NCI-H146 treated with DMSO at 0.1 percent for 48 hours (cell line): ENCODE results near the gene SDHB.

ENCODE experiments used
- DNase-seq: peaks from one replicate; lab custom pipeline; 2025; ENCODE audit not compliant: unreplicated experiment; lab: John Stamatoyannopoulos, UW

The SDHB gene

DNA sequence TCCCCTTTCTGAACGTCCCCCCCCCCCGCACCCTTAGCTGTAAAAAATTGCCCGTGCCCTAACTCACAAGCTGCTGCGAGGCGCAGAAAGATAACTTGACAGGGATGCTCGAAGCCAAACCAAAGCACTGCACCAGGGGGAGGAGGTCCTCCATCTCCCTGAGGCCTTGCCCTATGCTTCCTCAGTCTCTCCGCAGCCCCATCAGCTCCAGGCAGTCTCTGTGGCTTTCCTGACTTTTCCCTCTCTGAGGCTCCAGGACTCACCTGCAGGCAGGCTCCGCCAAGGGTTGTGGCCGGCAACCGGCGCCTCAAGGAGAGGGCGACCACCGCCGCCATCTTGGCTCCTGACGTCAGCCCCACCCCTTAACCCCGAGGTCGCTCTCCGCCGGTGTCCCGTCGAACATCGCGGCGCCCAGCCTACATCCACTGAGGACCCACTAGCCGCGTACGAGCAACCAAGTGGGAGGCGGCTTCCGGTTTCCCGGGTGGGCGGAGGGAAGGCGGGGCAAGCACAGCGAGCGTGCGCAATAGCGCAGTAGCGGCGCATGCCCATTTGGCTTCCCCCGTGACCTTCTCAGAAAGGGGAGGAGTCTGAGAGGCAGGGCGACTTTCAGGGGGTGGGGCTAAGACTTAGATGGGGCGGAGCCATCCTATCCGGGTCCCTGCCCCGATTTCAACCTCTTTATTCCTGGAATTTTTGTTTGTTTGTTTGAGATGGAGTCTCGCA lies at the start of gene SDHB:
Gene SDHB, minus strand, starts transcription at position 348 of the 726 bp plus-strand sequence. Its CDS starts 13 bp downstream, at position 335.
- peak; percentile 82 for DNase-seq

DNA sequence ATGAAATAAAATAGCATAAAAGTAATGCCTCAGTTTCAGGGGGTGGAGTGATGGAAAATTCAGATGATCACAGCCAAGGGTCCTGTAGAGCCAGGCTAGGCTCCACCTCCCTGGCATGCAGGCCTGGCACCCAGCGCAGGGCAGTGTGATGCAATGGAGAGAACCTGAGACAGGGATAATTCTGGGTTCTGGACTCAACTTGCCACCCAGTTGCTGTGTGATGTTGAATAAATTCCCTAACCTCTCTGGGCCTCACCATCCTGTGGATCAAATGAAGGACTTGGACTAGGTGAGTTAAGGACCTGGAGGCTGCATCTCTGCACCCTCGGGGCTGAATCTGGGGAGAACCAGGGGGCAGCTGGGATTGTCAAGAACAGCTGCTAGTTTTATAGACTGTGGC lies 48.4 kb upstream of the SDHB start:
- no peak for DNase-seq

DNA sequence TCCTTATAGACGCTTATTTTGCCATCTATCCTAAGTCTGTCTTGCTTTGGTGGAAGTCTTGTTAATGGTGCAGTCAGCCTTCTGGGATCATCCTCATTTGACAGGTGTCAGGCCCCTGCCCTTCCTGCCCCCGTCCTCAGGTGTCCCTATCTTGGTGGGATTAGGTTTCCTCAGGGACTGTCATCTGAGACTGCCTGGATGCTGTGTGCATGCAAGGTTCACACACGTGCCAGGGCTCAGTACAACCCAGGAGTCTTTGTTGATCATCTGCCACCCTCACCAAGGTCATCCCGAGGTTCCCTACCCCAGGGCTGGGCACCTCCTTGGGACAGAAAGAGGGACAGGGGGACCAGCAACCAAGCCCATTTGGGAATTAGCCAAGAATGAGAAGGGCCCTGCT lies 47.4 kb upstream of the SDHB start:
- no peak for DNase-seq

DNA sequence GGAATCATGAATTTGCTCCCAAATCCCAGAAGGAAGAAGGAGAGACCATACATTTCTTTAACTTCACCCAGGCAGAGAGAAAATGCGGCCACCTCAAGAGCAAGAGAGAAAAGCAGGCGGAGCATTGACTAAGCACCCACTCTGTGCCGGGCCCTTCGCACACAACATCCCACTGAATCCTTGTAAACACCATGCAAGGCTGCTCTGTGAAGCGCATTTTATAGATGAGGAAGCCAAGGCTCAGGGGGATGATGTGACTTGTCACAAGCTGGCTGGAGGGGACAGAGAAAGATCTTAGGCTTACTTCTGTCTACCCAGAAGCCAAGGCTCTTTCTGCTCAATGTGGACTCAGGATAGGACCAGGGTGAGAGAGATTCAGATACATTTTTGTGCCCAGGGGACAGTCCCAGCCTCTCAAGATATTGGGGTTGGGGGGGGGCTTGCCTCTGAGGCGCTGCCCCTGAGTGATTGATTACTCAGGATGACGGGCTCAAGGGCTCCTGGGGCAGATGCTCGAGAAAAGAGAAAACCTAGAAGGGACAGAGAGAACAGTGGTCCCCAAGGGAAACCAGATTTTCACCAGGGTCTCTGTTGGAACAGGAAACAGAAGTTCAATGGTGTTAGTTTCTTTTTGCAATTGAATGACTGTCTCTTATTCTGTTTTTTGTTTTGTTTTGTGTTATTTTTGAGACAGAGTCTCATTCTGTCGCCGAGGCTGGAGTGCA lies 45.9 kb upstream of the SDHB start:
- DNase-seq: no peak

DNA sequence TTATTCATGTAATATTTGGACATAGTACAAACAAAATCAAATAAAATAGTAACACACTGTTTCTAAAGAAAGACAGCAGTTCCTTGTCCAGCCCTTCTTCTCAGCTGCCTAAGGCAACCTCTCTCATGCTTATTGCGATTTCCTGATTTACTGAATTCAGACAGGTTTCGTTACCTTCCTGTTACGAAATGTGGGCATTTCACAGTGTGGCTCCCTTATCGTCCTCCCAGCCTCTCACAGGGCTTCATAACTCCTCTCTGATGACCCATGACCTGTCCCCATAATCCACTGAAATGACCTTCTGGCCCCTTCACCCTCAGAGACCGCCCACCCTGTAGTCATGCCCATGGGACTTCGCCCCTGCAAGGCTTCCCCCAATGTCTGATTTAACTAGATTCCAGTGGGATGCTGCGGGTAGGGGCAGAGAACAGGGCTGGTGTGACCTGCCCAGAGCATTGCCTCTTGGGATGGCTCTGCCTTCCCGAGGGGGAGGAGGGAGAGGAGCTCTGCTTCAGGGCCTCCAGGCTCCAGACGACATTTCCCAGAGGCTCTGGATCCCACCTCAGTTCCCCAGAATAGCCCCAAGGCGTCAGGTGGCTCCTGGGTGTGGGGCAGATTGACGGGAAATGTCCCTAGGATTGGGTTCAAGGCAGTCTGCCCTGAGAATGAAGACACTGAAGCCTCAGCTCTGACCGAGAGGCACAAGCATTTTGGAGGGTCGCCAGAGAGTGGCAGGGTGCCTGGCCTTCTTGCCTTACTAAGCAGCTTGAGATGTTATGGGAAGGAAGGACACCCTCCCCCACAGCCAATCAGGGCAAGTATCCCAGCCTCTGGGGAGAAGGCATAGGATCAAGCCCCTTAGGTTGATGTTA lies 44.9 kb upstream of the SDHB start:
- no peak for DNase-seq

DNA sequence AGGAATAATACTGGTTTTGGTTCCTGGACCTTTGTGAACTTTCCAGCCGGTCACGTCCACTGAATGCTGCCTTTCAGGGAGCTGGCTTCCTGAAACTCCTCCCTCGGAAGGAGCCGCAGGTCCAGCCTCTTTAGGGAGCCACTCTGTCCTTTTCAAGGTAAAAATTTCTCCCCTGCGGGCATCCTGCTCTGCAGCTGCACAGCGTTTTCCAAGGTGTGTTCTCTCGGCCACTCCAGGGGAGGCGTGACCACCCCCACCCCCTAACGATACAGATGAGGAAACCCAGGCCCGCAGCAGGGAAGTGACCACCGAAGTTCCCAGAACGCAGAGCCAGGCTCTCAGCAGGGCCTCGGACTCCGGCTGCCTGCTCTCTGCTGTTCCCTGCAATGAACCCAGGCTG lies 44.0 kb upstream of the SDHB start:
- DNase-seq: no peak

DNA sequence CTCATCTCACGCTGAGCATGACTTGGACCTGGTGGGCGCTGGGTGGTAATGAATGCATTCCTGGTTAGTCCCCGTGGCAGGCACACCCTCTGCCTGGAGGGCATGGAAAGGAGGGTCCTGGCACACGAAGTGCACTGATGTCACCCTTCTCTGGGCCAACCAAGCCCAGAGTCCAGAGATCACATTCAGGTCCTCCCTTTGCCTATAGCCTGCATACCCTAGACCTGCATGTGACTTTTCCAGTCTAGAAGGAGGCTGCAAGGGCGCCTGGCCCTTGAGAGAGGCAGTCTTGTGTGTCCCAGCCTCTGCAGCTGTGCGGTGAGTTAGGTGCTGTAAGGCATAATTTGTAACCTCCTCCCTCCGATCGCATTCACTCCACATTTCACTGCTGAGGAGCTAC lies 43.3 kb upstream of the SDHB start:
- DNase-seq: no peak

DNA sequence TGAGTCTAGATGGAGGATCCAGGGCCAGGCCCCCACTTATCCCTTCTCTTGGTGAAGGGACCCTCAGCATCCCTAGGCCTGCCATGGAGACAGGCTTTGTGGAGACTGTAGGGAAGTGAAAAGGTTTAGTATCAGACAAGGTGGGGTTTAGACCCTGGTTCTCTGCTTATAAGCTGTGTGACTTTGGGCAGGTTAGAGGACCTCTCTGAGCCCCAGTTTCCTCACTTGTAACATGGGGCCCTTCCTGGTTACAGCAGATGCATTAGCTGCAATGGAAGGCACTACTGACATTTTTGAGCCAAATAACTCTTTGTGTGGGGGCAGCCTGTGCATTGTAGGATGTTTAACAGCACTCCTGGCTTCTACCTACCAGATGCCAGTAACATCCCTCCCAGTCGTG lies 42.8 kb upstream of the SDHB start:
- no peak for DNase-seq

DNA sequence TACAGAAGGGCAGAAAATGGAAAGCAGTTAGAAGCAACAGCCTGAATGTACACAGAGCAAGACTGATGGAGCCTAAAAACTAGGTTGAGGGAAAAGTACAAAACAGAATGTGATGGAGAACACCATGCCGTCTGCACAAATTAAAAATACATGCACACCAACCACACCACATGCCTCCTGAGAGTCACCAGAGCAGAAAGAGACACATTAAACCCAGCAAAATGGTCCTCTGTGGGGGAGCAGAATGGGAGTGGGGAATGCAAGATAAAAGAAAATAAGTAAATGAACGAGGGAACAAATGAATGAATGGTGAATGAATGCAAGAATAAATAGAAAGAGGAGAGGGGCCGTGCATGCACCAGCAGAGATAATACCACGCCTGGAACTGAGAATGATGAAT lies 41.3 kb upstream of the SDHB start:
- no peak for DNase-seq

DNA sequence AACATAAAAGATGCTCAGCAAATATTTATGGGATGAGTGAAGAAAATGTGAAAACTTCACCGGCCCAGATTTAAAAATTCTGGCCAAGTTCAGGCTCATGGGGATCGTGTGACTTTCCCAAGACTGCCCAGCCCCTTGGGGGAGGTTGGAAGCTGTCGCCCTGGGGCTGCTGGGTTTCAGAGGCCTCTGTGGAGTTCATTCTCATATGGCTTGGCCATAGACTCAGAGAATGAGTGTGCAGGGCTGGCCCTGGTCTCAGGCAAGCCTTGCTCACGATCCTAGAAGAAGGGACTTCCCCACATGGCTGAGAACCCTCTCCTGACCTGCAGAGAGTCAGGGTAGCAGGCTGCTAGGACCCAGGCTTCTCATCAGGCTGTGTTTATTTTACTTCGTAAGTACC lies 40.8 kb upstream of the SDHB start:
- no peak for DNase-seq

DNA sequence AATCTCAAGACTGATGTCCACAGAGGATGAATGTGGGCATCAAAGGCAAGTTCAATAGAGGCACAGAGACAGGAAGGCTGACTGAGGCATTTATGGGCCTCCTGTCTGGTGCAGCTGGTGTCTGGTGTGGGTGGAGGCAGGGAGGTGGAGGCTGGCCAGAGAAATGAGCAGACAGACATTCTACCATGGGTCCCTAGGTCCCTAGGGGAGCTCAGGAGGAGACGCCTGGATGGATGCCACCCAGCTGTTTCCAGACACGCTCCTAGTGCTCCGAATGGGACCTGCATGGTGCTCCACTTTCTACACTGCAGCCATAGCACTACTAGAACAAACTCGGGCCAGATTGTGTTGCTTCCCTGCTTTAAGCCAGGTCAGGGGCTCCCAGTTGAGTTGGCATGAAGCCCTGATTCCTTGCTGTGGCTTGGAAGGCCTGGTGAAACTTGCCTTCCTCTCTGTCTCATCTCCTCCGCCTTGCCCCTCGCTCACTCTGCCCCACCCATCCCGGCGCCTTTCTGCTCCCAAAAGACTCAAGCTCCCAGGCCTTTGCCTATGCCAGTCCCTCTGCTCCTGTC lies 40.1 kb upstream of the SDHB start:
- no peak for DNase-seq

DNA sequence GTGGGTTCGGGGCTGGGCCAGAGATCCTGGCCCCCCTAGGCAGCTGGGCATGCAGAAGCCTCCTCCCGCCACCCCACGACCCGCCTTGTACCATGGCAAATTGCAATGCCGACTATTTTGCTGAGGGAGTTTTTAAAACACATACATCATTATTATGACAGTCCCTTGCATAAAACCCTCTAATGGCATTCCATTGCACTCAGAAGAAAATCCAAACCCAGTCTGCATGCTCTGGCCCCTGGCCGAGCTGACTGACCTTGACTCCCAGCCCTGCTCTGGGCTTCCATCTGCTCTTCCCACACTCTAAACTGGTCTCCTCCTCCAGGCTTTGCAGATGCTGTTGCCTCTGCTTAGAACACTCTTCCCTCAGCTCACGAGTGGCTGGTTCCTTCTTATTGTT lies 37.4 kb upstream of the SDHB start:
- DNase-seq: no peak

DNA sequence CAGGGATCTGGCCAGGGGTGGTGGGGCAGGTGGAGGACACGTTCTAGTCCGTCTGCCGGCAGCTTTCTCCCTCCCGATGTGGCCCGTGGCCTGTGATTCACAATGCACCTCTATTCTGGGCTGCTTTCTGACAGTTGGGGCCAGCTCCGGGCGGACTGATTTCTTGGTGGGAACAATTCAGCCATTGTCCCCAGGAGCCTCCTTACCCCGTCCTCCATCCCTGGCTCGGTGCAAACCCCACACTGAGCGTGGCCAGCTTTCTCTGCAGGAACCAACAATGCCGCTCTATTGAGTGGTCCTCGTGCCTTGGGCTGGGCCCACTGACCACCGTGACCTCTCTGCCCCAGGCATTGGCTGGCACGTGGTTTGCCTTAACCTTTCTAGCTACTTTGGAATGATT lies 35.7 kb upstream of the SDHB start:
- no peak for DNase-seq

DNA sequence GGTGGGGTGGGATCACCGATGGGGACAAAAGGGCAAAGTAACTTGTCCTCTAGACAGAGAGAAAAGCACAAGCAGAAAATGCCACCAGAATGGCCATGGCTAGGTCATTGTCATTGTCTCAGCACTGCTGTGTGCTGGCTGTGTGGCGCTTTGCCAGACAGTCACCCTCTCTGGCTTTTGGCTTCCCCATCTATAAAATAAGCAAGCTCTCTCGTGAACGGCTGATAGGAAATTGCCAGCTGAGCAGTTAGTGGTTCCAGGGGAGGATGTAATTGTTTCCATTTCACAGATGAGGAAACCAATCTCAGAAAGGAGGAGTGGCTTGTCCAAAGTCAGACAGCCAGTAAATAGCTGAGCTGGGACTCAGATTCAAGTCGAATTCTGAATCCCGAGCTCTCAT lies 32.9 kb upstream of the SDHB start:
- no peak for DNase-seq

DNA sequence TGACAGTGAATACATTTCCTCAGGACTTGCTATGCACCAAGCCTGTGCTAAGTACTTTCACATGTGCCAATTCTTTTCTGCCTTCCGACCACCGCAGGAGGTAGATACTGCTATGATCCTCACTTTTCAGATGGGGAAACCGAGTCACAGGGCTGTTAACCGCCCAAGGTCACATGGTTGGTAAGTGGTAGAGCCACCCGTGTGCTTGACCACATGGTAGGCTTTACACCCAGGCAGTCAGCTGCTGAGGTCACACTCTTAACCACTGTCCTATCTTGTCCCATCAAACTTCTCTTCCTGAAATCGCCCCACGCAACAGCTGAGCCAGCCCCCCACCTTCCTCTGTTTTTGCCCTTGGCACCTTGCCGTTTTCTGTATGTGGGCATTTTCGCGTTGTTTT lies 31.0 kb upstream of the SDHB start:
- DNase-seq: no peak

DNA sequence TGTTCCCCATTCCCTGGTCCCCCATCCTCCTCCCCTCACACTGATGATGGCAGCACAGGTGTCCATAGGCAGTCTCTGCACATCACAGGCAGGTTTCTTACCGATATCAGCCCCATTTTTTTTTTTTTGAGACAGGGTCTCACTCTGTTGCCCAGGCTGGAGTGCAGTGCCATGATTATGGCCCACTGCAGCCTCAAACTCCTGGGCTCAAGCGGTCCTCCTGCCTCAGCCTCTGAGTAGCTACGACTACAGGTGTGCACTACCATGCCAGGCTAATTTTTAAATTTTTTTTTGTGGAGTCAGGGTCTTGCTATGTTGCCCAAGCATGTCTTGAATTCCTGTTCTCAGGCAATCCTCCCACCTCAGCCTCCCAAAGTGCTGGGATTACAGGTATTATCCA lies 28.9 kb upstream of the SDHB start:
- no peak for DNase-seq

DNA sequence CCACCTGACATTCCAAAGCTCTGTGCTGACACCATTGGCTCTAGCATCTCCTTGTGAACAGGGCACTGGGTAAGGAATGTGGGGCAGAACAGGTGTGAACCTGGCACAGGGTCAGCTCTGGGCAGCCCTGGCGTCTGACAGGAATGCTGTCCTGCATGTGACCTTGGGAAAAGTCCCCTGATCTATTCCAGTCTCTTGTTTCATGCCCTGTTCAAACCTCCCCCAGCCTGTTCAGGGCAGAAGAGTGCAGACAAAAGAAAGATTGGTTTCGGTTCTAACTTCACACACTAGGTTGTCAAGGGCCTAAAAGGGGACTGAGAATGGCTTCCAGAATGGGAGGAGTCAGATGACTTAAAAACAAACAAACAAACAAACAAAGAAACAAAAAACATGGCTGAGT lies 27.6 kb upstream of the SDHB start:
- no peak for DNase-seq

DNA sequence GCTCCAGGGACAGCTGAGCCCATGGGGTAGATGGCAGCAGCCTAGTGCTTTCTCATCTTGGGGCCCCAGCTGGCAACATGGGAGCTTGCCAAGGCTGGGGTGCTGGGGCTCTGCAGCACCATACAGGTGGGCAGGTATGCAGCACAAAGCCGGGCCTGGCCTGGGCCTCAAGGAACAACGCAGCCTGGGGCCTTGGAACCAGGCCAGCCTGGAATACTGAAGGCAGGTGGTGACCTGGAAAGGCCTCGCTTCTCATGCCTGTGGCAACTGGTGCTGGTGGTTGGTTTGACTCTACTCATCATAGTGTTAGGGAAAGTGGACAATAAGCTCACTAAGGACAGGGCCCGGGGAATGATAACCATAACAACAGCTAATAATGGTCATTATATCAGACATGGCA lies 27.0 kb upstream of the SDHB start:
- DNase-seq: no peak

DNA sequence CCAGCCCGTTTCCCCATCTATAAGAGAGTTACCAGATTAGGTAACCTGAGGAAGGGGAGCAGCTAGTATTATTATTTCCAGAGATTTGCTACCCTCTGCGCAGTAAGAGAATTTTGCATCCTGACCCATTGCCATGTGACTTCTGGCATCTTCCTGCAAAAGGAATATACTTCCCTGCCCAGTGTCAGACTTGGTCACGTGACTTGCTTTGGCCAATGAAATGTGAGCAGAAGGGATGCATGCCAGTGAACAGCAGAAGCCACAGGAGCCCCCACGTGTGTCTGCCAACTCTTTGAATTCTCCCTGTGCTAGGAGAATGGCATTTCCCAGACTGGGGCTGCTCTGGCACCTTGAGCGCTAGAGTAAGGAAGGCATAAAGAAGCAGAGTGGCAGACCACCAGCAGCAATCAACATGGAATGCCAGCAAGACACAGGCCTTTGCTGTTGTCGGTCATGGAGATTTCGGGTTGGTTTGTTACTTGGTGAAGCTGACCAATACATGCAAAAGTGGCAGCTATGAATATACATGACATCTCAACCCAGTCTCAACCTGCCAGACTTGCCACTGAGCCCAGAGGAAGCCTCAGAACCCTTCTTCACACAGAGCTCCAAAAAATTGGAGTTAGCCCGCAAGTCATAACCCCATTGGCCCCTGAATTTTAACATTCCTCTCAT lies 26.4 kb upstream of the SDHB start:
- no peak for DNase-seq

DNA sequence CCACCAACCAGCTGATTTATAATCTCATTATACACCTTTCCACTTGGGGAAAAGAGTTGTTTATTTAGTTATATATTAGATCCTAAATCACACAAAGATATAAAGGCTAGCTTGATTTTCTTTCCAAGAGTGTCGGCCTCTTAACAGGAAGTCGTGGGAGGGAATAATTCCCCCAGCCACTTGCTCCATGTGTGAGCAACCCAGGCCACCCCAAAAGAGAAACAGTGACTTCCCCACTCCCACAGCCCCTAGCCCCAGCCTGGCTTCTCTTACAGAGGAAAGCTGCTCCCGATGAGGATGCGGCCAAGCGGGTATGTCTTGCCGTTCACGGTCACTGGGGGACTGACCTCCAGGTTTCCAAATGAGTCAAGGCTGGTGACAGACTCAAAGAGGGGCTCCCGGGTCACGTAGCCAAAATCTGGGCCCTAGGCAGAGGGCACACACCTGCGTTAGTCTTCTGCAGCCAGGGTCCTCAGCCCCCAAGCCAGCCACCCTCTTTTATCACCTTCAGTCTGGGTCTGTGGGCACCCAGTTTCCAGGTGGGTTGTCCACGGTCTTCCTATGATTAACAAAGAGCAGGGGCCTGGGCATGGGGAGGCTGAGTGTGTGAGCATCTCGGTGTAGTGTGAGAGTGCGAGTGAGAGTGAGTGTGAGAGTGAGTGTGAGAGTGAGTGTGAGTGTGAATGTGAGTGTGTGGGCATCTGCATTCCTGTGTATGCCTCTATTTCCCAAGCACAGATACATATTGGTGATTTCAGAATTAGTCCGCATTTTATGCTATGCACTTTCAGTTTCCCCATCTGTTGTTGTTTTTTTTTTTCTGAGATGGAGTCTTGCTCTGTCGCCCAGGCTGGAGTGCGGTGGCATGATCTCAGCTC lies 25.4 kb upstream of the SDHB start:
- no peak for DNase-seq
